GM23338 (cell line): ENCODE results near the gene TMEM271. TPM values are rescaled to one million over a fixed set of nuclear protein-coding genes. Genes with fewer than 3 reads are reported as not detected.

Source experiments
- ATAC-seq: fragments of 200-7000 bp; cut with Tn5 transposase; 3 replicates; pipeline ENCODE4 v1.9.1; 2020
- DNase-seq: peaks from one replicate; pipeline ENCODE4 v3.0.0-alpha.2; 2015; ENCODE audit warnings: low spot score
- H2AFZ ChIP-seq: fragments of 200-600 bp; sonication (generic); 2 replicates; pipeline ENCODE4 v1.8.0; 2016; ENCODE audit warnings: antibody characterized with exemption, mild to moderate bottlenecking, moderate library complexity
- H3F3A ChIP-seq: fragments of 200-600 bp; sonication (generic); replicated peaks from 2 replicates; pipeline ENCODE4 v1.8.0; 2017; ENCODE audit warnings: antibody characterized with exemption, mixed run types, low read depth
- H3K27ac ChIP-seq: fragments of 200-600 bp; sonication (generic); 2 replicates; pipeline ENCODE4 v1.6.1; 2016; ENCODE audit warnings: low read depth
- H3K27me3 ChIP-seq: fragments of 200-600 bp; sonication (generic); 2 replicates; pipeline ENCODE4 v1.8.0; 2016; ENCODE audit warnings: mild to moderate bottlenecking, mixed run types, moderate library complexity; ENCODE audit not compliant: insufficient read depth
- H3K36me3 ChIP-seq: fragments of 200-600 bp; sonication (generic); 2 replicates; pipeline ENCODE4 v1.8.0; 2016; ENCODE audit warnings: mild to moderate bottlenecking; ENCODE audit not compliant: insufficient read depth
- H3K4me1 ChIP-seq: fragments of 200-600 bp; sonication (generic); 2 replicates; pipeline ENCODE4 v1.8.0; 2016; ENCODE audit warnings: mild to moderate bottlenecking, moderate library complexity; ENCODE audit not compliant: insufficient read depth
- H3K4me2 ChIP-seq: fragments of 200-600 bp; sonication (generic); 2 replicates; pipeline ENCODE4 v1.7.1; 2017; ENCODE audit warnings: mixed run types
- H3K4me3 ChIP-seq: fragments of 200-600 bp; sonication (generic); 2 replicates; pipeline ENCODE4 v1.6.1; 2016; ENCODE audit warnings: mixed run types
- H3K79me2 ChIP-seq: fragments of 200-600 bp; sonication (generic); replicated peaks from 2 replicates; pipeline ENCODE4 v1.8.0; 2017; ENCODE audit warnings: mild to moderate bottlenecking; ENCODE audit not compliant: insufficient read depth
- H3K9me2 ChIP-seq: fragments of 200-600 bp; sonication (generic); 2 replicates; pipeline ENCODE4 v1.8.0; 2017; ENCODE audit not compliant: insufficient read depth
- H4K20me1 ChIP-seq: fragments of 200-600 bp; sonication (generic); replicated peaks from 2 replicates; pipeline ENCODE4 v1.8.0; 2017; ENCODE audit warnings: mild to moderate bottlenecking; ENCODE audit not compliant: insufficient read depth
- H3K27ac Mint-ChIP-seq: 2 replicates; pipeline ENCODE4 v1.8.0; 2020; ENCODE audit warnings: inconsistent platforms, mild to moderate bottlenecking, moderate library complexity, mixed read lengths
- H3K27me3 Mint-ChIP-seq: 3 replicates; pipeline ENCODE4 v1.8.0; 2022; ENCODE audit warnings: low read depth, mild to moderate bottlenecking, moderate library complexity, mixed read lengths, inconsistent platforms; ENCODE audit not compliant: insufficient read depth, poor library complexity
- H3K36me3 Mint-ChIP-seq: 3 replicates; pipeline ENCODE4 v1.8.0; 2021; ENCODE audit warnings: low read depth, mild to moderate bottlenecking, inconsistent platforms, moderate library complexity, mixed read lengths
- H3K4me1 Mint-ChIP-seq: 3 replicates; pipeline ENCODE4 v1.8.0; 2020; ENCODE audit warnings: mild to moderate bottlenecking, inconsistent platforms, mixed read lengths
- H3K4me3 Mint-ChIP-seq: 3 replicates; pipeline ENCODE4 v1.8.0; 2021; ENCODE audit warnings: moderate library complexity, mild to moderate bottlenecking, inconsistent platforms, mixed read lengths
- H3K9me3 Mint-ChIP-seq: 3 replicates; pipeline ENCODE4 v1.8.0; 2020; ENCODE audit warnings: moderate library complexity, mild to moderate bottlenecking, inconsistent platforms, mixed read lengths
- CREB1 ChIP-seq: fragments of 250-450 bp; sonication (Bioruptor Pico); IDR thresholded peaks from 2 replicates; pipeline ENCODE4 v1.5.0; 2020; ENCODE audit warnings: low read depth, mild to moderate bottlenecking, moderate library complexity
- CTCF ChIP-seq, 2 experiments: fragments of 200-600 bp in 1 of 2; sonication (generic) in 1 of 2; conservative IDR thresholded peaks; 2 replicates each; pipeline versions ENCODE4 v1.5.1 to v1.6.1; 2016 to 2017; ENCODE audit warnings: antibody characterized with exemption in 2 of 2, low read depth in 2 of 2, mild to moderate bottlenecking in 2 of 2, moderate library complexity in 1 of 2
- EZH2 ChIP-seq: fragments of 200-600 bp; sonication (generic); IDR thresholded peaks from one replicate; pipeline ENCODE4 v1.8.0; 2017; ENCODE audit warnings: antibody characterized with exemption, mild to moderate bottlenecking, low read depth; ENCODE audit not compliant: unreplicated experiment
- EZH2phosphoT487 ChIP-seq: fragments of 200-600 bp; sonication (generic); IDR thresholded peaks from one replicate; pipeline ENCODE4 v1.8.1; 2018; ENCODE audit warnings: antibody characterized with exemption; ENCODE audit not compliant: unreplicated experiment
- JUNB ChIP-seq: IDR thresholded peaks from one replicate; pipeline ENCODE4 v1.6.1; 2016; ENCODE audit warnings: antibody characterized with exemption; ENCODE audit not compliant: unreplicated experiment
- NANOG ChIP-seq: IDR thresholded peaks from 2 replicates; pipeline ENCODE4 v1.6.1; 2016; ENCODE audit warnings: antibody characterized with exemption, borderline replicate concordance
- POLR2AphosphoS5 ChIP-seq: IDR thresholded peaks from 2 replicates; pipeline ENCODE4 v1.6.1; 2016; ENCODE audit warnings: antibody characterized with exemption, low read depth
- STAT1 ChIP-seq: IDR thresholded peaks from one replicate; pipeline ENCODE4 v1.6.1; 2016; ENCODE audit warnings: antibody characterized with exemption; ENCODE audit not compliant: unreplicated experiment
- ZNF114 ChIP-seq: fragments of 250-450 bp; sonication (Bioruptor Pico); IDR thresholded peaks from 2 replicates; pipeline ENCODE4 v1.5.0; 2020; ENCODE audit warnings: mild to moderate bottlenecking, moderate library complexity
- ZNF331 ChIP-seq: fragments of 250-450 bp; sonication (Bioruptor Pico); IDR thresholded peaks from 2 replicates; pipeline ENCODE4 v1.5.0; 2020; ENCODE audit warnings: low read depth, mild to moderate bottlenecking, moderate library complexity
- ZNF462 ChIP-seq: fragments of 250-450 bp; sonication (Bioruptor Pico); IDR thresholded peaks from 2 replicates; pipeline ENCODE4 v1.5.0; 2020; ENCODE audit warnings: mild to moderate bottlenecking, moderate library complexity
- polyA plus RNA-seq: library from polyadenylated mRNA; unstranded; fragments of >200 nt; fragmentation: Nextera tagmentation; extraction: Ambion mirVana; gene quantifications from 2 replicates; pipeline ENCODE4 v1.2.1, GENCODE V29; 2016
- total RNA-seq: library from RNA; depleted of rRNA; stranded (reverse); fragments of >200 nt; shearing (Covaris generic); gene quantifications from 2 replicates; pipeline ENCODE4 v1.2.3, GENCODE V29; 2014
- TF ChIP-seq, protein P1 (sequence below): IDR thresholded peaks from one replicate; pipeline ENCODE4 v1.6.1; 2018; ENCODE audit warnings: antibody characterized with exemption; ENCODE audit not compliant: unreplicated experiment
- TF ChIP-seq, protein P2 (sequence below): IDR thresholded peaks from 2 replicates; pipeline ENCODE4 v1.6.1; 2016; ENCODE audit warnings: antibody characterized with exemption

Gene TMEM271
- total and polyA plus RNA-seq, 2 experiments from 2014 or later, result 0.11 TPM; not detected in 1

GRCh38 chr4:541271-541670 is 34.8 kb downstream of the TMEM271 start:
- Histone ChIP-seq H3K36me3 (no peaks in the 10 kb centered on the region), H3K4me1 (no peaks in the 10 kb centered on the region), H3K79me2 (no peaks in the 10 kb centered on the region), H3F3A (no peaks in the 10 kb centered on the region), H3K4me2 (no peak overlapping the region), H4K20me1 (peaks cover 6% of the 10 kb centered on the region; the same call in 1 of the 2 replicates), H3K27me3 (peaks cover 7% of the 10 kb centered on the region; the same call in 1 of the 2 replicates), H3K4me3 (no peak overlapping the region), H3K9me2 (no peaks in the 10 kb centered on the region), H2AFZ (no peak overlapping the region), H3K27ac (no peak overlapping the region)
- Mint-ChIP-seq H3K9me3 (no peaks in the 10 kb centered on the region; the same call in 2 of the 3 replicates), H3K4me1 (no peaks in the 10 kb centered on the region), H3K4me3 (no peak overlapping the region), H3K27me3 (no peaks in the 10 kb centered on the region), H3K27ac (no peak overlapping the region), H3K36me3 (peaks cover 6% of the 10 kb centered on the region; the same call in 1 of the 3 replicates)
- TF ChIP-seq, protein P1, sequence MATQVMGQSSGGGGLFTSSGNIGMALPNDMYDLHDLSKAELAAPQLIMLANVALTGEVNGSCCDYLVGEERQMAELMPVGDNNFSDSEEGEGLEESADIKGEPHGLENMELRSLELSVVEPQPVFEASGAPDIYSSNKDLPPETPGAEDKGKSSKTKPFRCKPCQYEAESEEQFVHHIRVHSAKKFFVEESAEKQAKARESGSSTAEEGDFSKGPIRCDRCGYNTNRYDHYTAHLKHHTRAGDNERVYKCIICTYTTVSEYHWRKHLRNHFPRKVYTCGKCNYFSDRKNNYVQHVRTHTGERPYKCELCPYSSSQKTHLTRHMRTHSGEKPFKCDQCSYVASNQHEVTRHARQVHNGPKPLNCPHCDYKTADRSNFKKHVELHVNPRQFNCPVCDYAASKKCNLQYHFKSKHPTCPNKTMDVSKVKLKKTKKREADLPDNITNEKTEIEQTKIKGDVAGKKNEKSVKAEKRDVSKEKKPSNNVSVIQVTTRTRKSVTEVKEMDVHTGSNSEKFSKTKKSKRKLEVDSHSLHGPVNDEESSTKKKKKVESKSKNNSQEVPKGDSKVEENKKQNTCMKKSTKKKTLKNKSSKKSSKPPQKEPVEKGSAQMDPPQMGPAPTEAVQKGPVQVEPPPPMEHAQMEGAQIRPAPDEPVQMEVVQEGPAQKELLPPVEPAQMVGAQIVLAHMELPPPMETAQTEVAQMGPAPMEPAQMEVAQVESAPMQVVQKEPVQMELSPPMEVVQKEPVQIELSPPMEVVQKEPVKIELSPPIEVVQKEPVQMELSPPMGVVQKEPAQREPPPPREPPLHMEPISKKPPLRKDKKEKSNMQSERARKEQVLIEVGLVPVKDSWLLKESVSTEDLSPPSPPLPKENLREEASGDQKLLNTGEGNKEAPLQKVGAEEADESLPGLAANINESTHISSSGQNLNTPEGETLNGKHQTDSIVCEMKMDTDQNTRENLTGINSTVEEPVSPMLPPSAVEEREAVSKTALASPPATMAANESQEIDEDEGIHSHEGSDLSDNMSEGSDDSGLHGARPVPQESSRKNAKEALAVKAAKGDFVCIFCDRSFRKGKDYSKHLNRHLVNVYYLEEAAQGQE, result no peak
- no peak for TF ChIP-seq CTCF (conservative IDR thresholded peaks at IDR 0.05; ENCODE audit: low read depth in 2 of 2)
- TF ChIP-seq POLR2AphosphoS5, result no peak
- no peak for TF ChIP-seq NANOG
- no peak for TF ChIP-seq EZH2
- no peak for TF ChIP-seq ZNF331 (CRISPR knock-in tag)
- no peak for TF ChIP-seq ZNF462 (CRISPR knock-in tag)
- no peak for TF ChIP-seq CREB1
- TF ChIP-seq, protein P2, sequence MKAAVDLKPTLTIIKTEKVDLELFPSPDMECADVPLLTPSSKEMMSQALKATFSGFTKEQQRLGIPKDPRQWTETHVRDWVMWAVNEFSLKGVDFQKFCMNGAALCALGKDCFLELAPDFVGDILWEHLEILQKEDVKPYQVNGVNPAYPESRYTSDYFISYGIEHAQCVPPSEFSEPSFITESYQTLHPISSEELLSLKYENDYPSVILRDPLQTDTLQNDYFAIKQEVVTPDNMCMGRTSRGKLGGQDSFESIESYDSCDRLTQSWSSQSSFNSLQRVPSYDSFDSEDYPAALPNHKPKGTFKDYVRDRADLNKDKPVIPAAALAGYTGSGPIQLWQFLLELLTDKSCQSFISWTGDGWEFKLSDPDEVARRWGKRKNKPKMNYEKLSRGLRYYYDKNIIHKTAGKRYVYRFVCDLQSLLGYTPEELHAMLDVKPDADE, result no peak
- TF ChIP-seq STAT1, result no peak
- TF ChIP-seq JUNB, result no peak
- TF ChIP-seq EZH2phosphoT487, result no peak
- no peak for TF ChIP-seq ZNF114 (CRISPR knock-in tag)
- DNase-seq (no peak), ATAC-seq (no peak)
